Endothelial cell of umbilical vein (primary cell): ENCODE data around the gene DUS1L.

Experiments used
- EZH2 ChIP-seq: IDR thresholded peaks from 2 replicates; pipeline ENCODE4 v1.6.1; 2012; ENCODE audit warnings: borderline replicate concordance, low read depth, mild to moderate bottlenecking, moderate library complexity, low read length, inconsistent platforms; ENCODE audit not compliant: severe bottlenecking
- FOS ChIP-seq: IDR thresholded peaks from 2 replicates; pipeline ENCODE4 v1.6.1; 2011; ENCODE audit warnings: mild to moderate bottlenecking, low read length, moderate library complexity, borderline replicate concordance; ENCODE audit not compliant: insufficient read depth
- POLR2A ChIP-seq: IDR thresholded peaks from 2 replicates; pipeline ENCODE4 v1.6.1; 2012; ENCODE audit warnings: low read depth, mild to moderate bottlenecking, control low read depth, low read length
- POLR2AphosphoS5 ChIP-seq: IDR thresholded peaks from 2 replicates; pipeline ENCODE4 v1.6.1; 2012; ENCODE audit warnings: low read depth, mild to moderate bottlenecking, control low read depth, low read length, moderate library complexity; ENCODE audit not compliant: insufficient read depth
- TF ChIP-seq, protein P1 (sequence below), 2 donors: IDR thresholded peaks; 1 replicate in 1 of 2; 2 replicates in 1 of 2; pipeline ENCODE4 v1.5.1; 2011; ENCODE audit warnings: low read length in 2 of 2, mild to moderate bottlenecking in 2 of 2, moderate library complexity in 2 of 2, control low read depth in 1 of 2, inconsistent platforms in 1 of 2, low read depth in 1 of 2; ENCODE audit not compliant: insufficient read depth in 1 of 2; ENCODE audit errors: extremely low read depth in 1 of 2

DNA sequence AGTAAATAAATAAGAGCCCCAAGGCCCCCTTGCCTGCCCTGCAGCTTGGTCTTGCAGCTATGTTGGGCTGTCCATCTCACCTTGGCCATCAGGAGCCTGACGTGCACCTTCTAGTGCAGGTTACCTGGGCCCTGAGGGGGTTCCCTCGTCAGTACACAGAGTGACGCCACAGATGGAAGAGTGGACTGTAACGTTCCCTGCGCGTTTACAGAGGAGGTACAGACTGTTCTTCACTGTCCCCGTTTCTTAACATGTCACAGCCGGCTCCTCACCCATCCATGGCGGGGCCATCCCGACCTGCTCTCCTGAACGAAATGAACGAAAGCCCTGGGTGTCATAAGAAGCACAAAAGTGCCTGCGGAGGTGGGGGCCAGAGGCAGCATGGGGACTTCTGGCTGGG is 48.3 kb upstream of the DUS1L start:
- TF ChIP-seq, protein P1, sequence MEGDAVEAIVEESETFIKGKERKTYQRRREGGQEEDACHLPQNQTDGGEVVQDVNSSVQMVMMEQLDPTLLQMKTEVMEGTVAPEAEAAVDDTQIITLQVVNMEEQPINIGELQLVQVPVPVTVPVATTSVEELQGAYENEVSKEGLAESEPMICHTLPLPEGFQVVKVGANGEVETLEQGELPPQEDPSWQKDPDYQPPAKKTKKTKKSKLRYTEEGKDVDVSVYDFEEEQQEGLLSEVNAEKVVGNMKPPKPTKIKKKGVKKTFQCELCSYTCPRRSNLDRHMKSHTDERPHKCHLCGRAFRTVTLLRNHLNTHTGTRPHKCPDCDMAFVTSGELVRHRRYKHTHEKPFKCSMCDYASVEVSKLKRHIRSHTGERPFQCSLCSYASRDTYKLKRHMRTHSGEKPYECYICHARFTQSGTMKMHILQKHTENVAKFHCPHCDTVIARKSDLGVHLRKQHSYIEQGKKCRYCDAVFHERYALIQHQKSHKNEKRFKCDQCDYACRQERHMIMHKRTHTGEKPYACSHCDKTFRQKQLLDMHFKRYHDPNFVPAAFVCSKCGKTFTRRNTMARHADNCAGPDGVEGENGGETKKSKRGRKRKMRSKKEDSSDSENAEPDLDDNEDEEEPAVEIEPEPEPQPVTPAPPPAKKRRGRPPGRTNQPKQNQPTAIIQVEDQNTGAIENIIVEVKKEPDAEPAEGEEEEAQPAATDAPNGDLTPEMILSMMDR (IDR thresholded peaks at IDR 0.05; ENCODE audit: extremely low read depth in 1 of 2, insufficient read depth in 1 of 2, low read depth in 1 of 2, low read length in 2 of 2): no peak
- TF ChIP-seq POLR2A: no peak
- TF ChIP-seq EZH2: no peak
- TF ChIP-seq POLR2AphosphoS5: no peak
- TF ChIP-seq FOS: no peak
